Measurements from ENCODE around the gene VEGFA.

VEGFA gene

GRCh38 chr6:43776799-43777776, 7.1 kb downstream of the VEGFA start:
- peaks cover 52% of the 10 kb centered on the region for H3K4me1 ChIP-seq (ENCODE audit: insufficient read depth, low read length, poor library complexity, severe bottlenecking)

DNA sequence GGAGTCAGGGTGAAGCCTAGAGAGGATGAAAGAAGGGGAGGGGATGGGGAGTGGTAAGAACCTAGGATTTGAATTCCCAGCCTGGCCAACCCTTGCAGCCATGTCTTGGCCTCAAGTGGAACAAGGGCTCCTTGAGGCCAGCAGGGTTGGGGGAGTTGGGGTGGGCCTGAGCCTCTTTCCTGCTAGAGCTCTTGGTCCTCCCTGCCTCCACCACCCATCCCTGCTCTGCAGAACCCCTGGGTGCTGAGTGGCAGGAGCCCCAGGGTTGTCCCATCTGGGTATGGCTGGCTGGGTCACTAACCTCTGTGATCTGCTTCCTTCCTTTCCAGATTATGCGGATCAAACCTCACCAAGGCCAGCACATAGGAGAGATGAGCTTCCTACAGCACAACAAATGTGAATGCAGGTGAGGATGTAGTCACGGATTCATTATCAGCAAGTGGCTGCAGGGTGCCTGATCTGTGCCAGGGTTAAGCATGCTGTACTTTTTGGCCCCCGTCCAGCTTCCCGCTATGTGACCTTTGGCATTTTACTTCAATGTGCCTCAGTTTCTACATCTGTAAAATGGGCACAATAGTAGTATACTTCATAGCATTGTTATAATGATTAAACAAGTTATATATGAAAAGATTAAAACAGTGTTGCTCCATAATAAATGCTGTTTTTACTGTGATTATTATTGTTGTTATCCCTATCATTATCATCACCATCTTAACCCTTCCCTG, 8.3 kb downstream of the VEGFA start:
- H3K4me3 ChIP-seq (ENCODE audit: low read length, poor library complexity, severe bottlenecking): no peak overlapping the region
- peaks cover 67% of the 10 kb centered on the region for H3K36me3 ChIP-seq (ENCODE audit: insufficient read depth, low read length)
- no peak overlapping the region for H2AFZ ChIP-seq (ENCODE audit: low read length)
- peaks cover 50% of the 10 kb centered on the region for H4K20me1 ChIP-seq (ENCODE audit: insufficient read depth, low read length, poor library complexity, severe bottlenecking)
- peaks cover 41% of the 10 kb centered on the region for H3K4me1 ChIP-seq (ENCODE audit: insufficient read depth, low read length, poor library complexity, severe bottlenecking)
- no peak overlapping the region for H3K4me2 ChIP-seq (ENCODE audit: low read depth, low read length, poor library complexity, severe bottlenecking)
- H3K79me2 ChIP-seq (ENCODE audit: insufficient read depth, low read length): peaks cover 76% of the 10 kb centered on the region
- H3K9ac ChIP-seq (ENCODE audit: low read depth, low read length, poor library complexity, severe bottlenecking): no peak overlapping the region
- no peaks in the 10 kb centered on the region for H3F3A ChIP-seq (ENCODE audit: low read depth)
- H3K9me2 ChIP-seq (replicated peaks; ENCODE audit: low read depth, low read length): no peaks in the 10 kb centered on the region
- H3K9me3 ChIP-seq (ENCODE audit: insufficient read depth, low read depth, low read length): no peaks in the 10 kb centered on the region
- H3K27me3 ChIP-seq (ENCODE audit: insufficient read depth, low read length, poor library complexity, severe bottlenecking): no peaks in the 10 kb centered on the region
- TF ChIP-seq, protein P1, sequence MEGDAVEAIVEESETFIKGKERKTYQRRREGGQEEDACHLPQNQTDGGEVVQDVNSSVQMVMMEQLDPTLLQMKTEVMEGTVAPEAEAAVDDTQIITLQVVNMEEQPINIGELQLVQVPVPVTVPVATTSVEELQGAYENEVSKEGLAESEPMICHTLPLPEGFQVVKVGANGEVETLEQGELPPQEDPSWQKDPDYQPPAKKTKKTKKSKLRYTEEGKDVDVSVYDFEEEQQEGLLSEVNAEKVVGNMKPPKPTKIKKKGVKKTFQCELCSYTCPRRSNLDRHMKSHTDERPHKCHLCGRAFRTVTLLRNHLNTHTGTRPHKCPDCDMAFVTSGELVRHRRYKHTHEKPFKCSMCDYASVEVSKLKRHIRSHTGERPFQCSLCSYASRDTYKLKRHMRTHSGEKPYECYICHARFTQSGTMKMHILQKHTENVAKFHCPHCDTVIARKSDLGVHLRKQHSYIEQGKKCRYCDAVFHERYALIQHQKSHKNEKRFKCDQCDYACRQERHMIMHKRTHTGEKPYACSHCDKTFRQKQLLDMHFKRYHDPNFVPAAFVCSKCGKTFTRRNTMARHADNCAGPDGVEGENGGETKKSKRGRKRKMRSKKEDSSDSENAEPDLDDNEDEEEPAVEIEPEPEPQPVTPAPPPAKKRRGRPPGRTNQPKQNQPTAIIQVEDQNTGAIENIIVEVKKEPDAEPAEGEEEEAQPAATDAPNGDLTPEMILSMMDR (conservative IDR thresholded peaks at IDR 0.05; ENCODE audit: low read length): no peak
- TF ChIP-seq EZH2phosphoT487 (IDR thresholded peaks at IDR 0.05; ENCODE audit: borderline replicate concordance): no peak

More at GRCh38 chr6:43776799-43777776, 7.1 kb downstream of the VEGFA start:
- peaks cover 84% of the 10 kb centered on the region for H3K79me2 ChIP-seq (ENCODE audit: insufficient read depth, low read length)
- H3K27me3 ChIP-seq (ENCODE audit: insufficient read depth, low read length, poor library complexity, severe bottlenecking): no peaks in the 10 kb centered on the region
- no peaks in the 10 kb centered on the region for H3K9me3 ChIP-seq (ENCODE audit: insufficient read depth, low read depth, low read length)
- peaks cover 55% of the 10 kb centered on the region for H3K36me3 ChIP-seq (ENCODE audit: insufficient read depth, low read length)
- H2AFZ ChIP-seq (ENCODE audit: low read length): no peak overlapping the region
- peak overlapping the region; percentile 95 for H3K9ac ChIP-seq (ENCODE audit: low read depth, low read length, poor library complexity, severe bottlenecking)
- peaks cover 51% of the 10 kb centered on the region for H4K20me1 ChIP-seq (ENCODE audit: insufficient read depth, low read length, poor library complexity, severe bottlenecking)
- no peaks in the 10 kb centered on the region for H3F3A ChIP-seq (ENCODE audit: low read depth)
- TF ChIP-seq, protein P1 (conservative IDR thresholded peaks at IDR 0.05; ENCODE audit: low read length): no peak
- no peak for TF ChIP-seq EZH2phosphoT487 (IDR thresholded peaks at IDR 0.05; ENCODE audit: borderline replicate concordance)
- peak overlapping the region; percentile 98 for H3K4me2 ChIP-seq (ENCODE audit: low read depth, low read length, poor library complexity, severe bottlenecking)
- peak overlapping the region; percentile 87 for H3K4me3 ChIP-seq (ENCODE audit: low read length, poor library complexity, severe bottlenecking)
- no peaks in the 10 kb centered on the region for H3K9me2 ChIP-seq (replicated peaks; ENCODE audit: low read depth, low read length)

DNA sequence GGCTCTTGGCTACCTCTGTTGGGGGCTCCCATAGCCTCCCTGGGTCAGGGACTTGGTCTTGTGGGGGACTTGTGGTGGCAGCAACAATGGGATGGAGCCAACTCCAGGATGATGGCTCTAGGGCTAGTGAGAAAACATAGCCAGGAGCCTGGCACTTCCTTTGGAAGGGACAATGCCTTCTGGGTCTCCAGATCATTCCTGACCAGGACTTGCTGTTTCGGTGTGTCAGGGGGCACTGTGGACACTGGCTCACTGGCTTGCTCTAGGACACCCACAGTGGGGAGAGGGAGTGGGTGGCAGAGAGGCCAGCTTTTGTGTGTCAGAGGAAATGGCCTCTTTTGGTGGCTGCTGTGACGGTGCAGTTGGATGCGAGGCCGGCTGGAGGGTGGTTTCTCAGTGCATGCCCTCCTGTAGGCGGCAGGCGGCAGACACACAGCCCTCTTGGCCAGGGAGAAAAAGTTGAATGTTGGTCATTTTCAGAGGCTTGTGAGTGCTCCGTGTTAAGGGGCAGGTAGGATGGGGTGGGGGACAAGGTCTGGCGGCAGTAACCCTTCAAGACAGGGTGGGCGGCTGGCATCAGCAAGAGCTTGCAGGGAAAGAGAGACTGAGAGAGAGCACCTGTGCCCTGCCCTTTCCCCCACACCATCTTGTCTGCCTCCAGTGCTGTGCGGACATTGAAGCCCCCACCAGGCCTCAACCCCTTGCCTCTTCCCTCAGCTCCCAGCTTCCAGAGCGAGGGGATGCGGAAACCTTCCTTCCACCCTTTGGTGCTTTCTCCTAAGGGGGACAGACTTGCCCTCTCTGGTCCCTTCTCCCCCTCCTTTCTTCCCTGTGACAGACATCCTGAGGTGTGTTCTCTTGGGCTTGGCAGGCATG, 9.2 kb downstream of the VEGFA start:
- peaks cover 32% of the 10 kb centered on the region for H3K4me1 ChIP-seq (ENCODE audit: insufficient read depth, low read length, poor library complexity, severe bottlenecking)
- no peaks in the 10 kb centered on the region for H3K27me3 ChIP-seq (ENCODE audit: insufficient read depth, low read length, poor library complexity, severe bottlenecking)
- no peaks in the 10 kb centered on the region for H3K9me3 ChIP-seq (ENCODE audit: insufficient read depth, low read depth, low read length)
- no peak overlapping the region for H3K4me2 ChIP-seq (ENCODE audit: low read depth, low read length, poor library complexity, severe bottlenecking)
- no peak overlapping the region for H2AFZ ChIP-seq (ENCODE audit: low read length)
- no peaks in the 10 kb centered on the region for H3F3A ChIP-seq (ENCODE audit: low read depth)
- H3K36me3 ChIP-seq (ENCODE audit: insufficient read depth, low read length): peaks cover 77% of the 10 kb centered on the region
- H3K9ac ChIP-seq (ENCODE audit: low read depth, low read length, poor library complexity, severe bottlenecking): no peak overlapping the region
- H3K4me3 ChIP-seq (ENCODE audit: low read length, poor library complexity, severe bottlenecking): no peak overlapping the region
- H3K79me2 ChIP-seq (ENCODE audit: insufficient read depth, low read length): peaks cover 67% of the 10 kb centered on the region
- peaks cover 43% of the 10 kb centered on the region for H4K20me1 ChIP-seq (ENCODE audit: insufficient read depth, low read length, poor library complexity, severe bottlenecking)
- TF ChIP-seq, protein P1 (conservative IDR thresholded peaks at IDR 0.05; ENCODE audit: low read length): no peak
- no peak for TF ChIP-seq EZH2phosphoT487 (IDR thresholded peaks at IDR 0.05; ENCODE audit: borderline replicate concordance)
- no peaks in the 10 kb centered on the region for H3K9me2 ChIP-seq (replicated peaks; ENCODE audit: low read depth, low read length)

Measured in Loucy (cell line).